Suppressor macrophage treated with lipopolysaccharide for 4 hours (primary cell): Measurements from ENCODE around the gene DDX39A.
A peak's percentile ranks its signal among the peaks of the same experiment; 100 is the strongest.
"Not testable (repeated sequence)": the region's sequence is repeated elsewhere in the genome, so short reads cannot be mapped to it uniquely, and the experiment has no call there.

Experiments
- DNase-seq: peaks from one replicate; pipeline ENCODE4 v3.0.0-alpha.2; 2020

The DDX39A gene

DNA sequence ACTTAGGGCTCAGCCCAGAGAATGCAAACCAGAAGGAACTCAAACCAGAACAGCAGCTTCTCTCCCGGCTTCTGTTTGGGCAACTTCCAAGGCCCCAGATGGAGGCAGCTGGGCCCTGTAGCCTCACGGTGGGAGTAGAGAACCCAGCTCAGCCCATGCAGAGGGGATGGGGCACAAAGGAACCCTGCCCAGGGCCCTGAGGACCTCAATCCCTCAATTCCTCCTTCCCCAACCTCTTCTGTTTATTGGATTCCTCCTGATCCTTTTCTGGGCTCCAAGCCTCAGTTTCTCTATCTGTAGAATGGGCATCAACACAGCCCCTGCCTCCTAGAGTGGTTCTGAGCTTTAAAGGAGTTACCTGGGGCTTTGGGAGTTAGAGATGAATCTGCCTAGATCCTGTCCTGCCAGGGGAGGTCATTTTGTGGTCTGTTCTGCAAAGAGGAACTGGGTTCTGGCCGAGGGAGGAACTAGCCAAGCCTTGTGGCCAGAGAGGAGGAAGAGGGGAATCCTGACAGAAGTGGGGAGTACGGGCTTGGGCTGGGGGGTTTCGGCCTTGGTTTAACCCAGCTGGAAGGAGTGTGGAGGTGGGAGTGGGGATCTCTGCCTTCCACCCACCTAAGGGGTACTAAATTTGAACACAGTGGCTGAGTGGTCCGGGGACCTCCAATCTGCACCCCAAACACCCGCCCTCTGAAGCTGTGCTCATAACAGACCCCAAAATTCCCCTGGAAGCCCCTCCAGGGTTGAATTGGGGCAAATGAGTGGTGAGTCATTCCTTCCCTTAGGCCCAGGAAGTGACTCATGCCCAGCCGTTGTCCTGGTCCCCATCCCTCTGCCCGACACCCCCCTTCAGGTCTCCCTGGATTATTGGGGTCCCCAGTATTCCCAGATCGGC is 35.2 kb downstream of the DDX39A start:
- DNase-seq, result peak; percentile 85

DNA sequence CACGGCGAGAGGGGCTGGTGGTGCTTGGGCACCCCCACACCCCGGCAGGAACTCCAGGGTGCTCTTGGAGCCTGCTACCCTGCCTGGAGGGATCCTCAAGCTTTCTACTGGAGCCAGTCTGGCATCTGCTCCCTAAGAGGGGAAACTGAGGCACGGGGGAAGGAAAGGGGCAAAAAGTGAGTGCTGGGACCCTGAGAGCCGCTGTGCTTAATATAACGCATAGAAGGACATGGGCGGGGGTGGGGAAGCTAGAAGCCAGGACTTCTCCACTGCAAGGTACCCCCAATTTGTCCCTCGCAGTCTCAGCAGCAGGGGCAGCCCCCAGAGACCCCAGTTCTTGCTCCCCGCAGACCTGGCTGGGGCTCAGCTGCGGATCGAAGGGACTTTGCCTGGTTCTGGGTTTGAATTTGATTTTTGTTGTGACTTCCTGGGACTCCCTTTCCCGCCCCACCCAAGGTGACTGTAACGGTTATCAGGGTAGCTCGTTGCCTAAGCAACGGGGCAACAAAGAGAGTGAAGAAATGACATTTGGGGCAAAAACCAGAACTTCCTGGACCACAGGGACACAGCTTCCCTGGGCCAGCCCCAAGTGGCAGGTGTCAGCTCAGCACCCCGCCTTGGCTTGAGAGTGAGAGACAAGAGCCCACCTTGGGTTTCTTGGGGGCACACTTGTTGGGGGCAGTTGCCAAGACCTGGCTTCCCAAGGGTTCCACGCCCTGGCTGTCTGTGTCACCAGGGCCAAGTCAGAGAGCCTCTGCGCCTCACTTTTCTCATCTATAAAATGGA is 37.3 kb downstream of the DDX39A start:
- DNase-seq, result peak; percentile 70

DNA sequence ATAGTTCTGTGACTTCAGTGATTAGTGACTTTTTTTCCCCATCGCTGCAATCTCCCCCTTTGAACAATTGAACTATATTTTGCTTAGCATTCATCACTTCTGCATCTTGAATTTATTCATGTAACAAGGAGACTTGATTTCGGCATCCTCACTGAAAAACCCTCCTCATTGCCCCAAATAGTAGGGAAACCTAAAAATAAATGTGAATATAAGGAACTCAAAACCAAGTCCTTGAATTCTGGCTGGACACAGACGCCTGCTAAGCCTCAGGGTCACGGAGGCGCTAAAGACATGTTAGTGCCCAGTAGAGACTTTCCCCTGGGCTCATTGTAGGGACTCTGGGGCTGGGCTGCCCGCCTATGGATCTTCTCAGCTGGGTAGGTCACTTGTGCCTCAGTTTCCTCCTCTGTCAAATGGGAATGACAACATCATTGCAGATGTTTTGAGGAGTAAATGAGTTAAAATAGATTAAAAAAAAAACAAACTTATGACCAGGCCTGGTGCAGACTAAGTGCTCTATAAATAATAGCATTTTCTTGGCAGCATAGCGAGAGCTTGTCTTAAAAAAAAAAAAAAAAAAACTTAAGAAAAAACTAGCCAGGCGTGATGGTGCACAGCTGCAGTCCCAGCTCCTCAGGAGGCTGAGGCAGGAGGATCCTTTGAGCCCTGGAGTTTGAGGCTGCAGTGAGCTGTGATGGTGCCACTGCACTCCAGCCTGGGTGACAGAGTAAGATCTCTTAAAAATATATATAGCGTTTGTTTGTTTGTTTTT is 39.7 kb downstream of the DDX39A start:
- no peak for DNase-seq

DNA sequence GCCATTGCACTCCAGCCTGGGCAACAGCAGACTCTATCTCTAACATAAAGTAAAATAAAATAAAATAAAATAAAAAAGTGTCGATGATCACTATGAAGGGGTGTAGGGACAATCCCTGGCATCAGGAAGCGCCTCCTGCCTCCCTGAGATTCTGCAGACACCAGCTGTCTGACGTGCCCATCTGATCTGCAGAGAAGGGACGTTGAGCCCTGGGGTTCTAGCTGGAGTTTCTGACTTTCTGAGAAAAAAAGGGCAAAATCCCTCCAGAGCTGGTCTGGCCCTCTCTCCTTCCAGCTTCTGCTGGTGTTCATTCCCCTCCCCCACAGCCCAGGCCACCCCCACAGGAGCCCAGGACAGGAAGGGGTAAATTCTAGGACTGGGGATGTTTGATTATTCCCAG is 40.3 kb downstream of the DDX39A start:
- no peak for DNase-seq

DNA sequence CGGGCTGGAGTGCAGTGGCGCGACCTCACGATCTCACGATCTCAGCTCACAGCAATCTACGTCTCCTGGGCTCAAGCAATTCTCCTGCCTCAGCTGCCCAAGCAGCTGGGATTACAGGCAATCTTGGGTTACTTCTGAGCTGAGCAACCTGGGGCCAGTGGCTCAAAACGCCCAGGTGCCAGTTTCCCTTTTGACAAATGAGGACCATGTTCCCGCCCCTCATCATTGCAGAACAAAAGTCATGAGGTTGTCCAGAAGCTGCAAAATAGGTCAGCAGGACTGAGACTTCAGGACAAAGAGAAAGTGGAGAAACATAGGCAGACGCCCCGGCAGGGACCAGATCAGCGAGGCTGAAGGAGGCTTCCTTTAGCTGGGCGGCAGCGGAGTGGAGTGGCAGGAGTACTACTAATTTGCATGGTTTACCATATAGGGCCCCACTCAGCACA is 41.2 kb downstream of the DDX39A start:
- no peak for DNase-seq

DNA sequence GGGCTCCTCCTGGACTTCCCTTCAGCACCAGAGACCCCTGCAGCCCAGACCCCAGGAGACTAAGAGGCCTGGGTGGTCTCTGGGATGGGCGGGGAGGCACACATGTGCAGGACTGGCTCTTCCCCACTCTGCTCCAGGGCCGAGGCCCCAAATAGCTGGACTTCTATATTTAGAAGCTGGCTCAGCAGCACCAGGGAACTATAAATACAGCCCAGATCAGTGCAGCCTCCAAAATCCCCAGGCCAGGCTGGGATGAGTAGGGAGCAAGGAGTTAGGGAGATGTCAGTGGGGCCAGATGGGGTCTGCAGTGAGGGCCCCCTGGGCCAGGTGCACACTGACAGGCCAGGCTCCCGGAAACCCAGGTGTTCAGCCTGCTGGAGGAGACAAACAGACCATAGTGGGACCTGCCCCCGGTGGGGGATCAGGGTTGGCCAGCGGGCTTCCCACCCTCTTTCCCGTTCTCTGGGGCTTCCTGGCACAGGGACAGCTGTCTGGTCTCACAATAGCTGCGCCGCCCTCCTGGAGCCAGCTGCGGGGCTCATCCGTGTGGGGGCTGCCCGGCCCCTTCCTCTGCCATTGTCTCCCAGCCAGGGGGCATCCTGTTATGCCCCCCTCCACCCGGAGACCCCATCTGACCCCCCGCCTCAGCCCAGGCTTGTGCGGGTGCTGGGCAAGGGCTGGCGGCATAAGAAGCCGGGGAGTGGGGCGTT is 43.4 kb downstream of the DDX39A start:
- peak; percentile 51 for DNase-seq

GRCh38 chr19:14375055-14375581 is 44.0 kb downstream of the DDX39A start:
- peak; percentile 67 for DNase-seq

GRCh38 chr19:14374313-14374712 is 44.8 kb downstream of the DDX39A start:
- not testable (repeated sequence) for DNase-seq

GRCh38 chr19:14372384-14373077 is 46.6 kb downstream of the DDX39A start:
- DNase-seq, result peak; percentile 43

- peak; percentile 27 for DNase-seq
These were observed 47.8 kb downstream of the DDX39A start for GRCh38 chr19:14371301-14371821.

GRCh38 chr19:14370940-14371280 is 48.2 kb downstream of the DDX39A start:
- no peak for DNase-seq

- peak; percentile 73 for DNase-seq
These were observed 48.8 kb downstream of the DDX39A start for GRCh38 chr19:14370169-14370939.

GRCh38 chr19:14369399-14370168 is 49.6 kb downstream of the DDX39A start:
- DNase-seq, result peak; percentile 89

GRCh38 chr19:14368011-14368513 is 51.1 kb downstream of the DDX39A start:
- peak; percentile 91 for DNase-seq

DNA sequence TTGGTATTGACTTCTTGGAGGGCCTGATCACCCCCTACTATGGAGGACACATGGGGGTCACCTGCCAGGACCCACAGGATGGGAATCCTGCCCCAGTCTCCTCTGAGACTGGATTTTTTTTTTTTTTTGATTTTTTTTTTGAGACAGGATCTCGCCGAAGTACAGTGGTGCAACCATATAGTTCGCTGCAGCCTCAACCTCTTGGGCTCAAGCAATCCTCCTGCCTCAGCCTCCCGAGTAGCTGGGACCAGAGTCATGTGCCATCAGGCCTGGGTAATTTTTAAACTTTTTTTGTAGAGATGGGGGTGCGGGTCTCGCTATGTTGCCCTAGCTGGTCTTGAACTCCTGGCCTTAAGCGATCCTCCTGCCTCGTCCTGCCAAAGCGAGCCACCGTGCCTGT is 52.1 kb downstream of the DDX39A start:
- no peak for DNase-seq

DNA sequence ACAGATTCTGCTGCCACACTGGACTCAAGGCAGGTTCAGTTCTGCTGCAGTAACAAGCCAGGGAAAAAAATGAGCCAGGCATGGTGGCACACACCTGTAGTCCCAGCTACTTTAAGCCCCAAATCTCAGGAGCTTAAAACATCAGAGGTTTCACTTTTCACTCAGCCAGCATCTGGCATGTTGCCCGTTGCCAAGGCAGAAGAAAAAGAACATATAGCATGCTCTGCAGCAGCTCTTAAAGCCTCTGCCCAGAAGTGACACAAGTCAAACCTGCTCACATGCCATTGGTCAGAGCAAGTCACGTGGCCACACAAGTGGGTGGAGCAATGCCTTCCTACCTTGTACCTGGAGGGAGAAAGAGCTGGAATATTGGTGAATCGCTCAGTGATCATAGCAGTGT is 52.6 kb downstream of the DDX39A start:
- DNase-seq, result peak; percentile 81

DNA sequence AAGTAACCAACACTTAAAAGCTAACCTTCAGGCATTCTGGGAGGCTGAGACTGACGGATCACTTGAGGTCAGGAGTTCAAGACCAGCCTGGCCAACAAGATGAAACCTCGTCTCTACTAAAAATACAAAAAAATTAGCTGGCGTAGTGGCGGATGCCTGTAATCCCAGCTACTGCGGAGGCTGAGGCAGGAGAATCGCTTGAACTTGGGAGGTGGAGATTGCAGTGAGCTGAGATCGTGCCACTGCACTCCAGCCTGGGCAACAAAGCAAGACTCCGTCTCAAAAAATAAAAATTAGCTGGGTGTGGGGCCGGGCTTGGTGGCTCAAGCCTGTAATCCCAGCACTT is 55.1 kb downstream of the DDX39A start:
- not testable (repeated sequence) for DNase-seq

DNA sequence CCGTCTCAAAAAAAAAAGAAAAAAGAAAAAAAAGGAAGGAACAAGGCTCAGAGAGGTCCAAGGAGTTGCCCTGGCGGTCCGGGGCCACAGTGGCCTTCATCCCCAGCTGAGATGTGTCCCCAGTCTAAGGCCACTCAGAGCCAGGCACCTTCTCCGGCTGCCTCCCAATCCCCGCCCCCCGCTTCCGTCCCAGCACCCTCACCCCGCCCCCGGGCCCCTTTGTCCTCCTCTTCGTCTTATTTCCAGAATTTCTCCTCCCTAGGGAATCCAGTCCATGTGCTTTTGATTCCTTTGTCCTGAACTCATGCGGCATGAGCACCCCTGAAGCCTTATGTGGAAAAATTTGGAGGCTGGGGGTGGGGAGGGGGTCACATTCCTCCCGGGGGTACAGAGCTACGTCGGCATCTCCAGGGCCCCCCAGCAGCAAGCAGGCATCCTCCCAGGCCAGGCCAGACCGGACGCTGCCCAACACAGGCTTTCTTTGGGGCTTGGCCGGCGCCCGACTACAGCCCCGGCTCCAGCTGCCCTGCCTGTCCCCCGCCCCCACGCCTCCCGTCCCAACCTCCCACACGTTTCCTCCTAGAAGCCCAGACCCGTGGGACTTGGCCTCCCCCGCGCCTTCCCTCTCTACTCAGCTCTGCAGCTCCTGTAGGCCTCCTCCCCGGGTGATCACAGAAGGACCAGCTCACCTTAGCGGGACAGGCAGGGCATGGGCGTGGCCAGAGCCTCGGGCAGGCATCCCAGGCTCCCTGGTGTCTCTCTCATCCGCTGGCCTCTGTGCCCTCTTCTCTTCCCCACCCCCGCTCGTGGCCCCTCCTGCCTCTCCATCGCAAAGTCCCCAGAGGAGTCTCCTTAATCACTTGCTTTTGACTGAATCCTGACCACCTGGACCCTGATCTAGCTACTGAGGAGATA is 55.7 kb downstream of the DDX39A start:
- DNase-seq, result peak; percentile 43

GRCh38 chr19:14361824-14362223 is 57.3 kb downstream of the DDX39A start:
- peak; percentile 42 for DNase-seq
